ENCODE measurements around the gene SIPA1L3. TPM values are rescaled to one million over a fixed set of nuclear protein-coding genes. Genes with fewer than 3 reads are reported as not detected.

Gene SIPA1L3
- total RNA-seq, 1 experiment from 2014 or later, result 66.3 TPM

DNA sequence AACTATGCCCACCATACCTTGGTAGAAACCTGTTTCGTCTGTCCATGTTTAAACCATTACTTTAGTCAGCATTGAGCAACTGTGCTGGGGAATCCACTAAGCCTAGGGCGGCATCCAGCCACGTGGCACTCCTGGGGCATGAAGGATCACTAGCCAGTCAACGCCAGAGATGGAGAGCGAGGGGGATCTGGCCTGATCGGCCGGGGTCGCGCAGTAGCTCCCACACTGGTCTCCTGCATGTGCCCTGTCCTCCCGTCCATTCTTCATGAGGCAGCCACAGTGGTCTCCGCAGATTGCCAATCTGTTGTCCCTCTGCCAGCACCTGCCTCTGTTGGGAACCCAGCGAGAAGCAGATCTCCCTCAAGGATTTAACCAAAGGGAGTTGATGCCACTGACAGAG is 207.6 kb downstream of the SIPA1L3 start:
- H3K4me1 ChIP-seq (ENCODE audit: control insufficient read depth, insufficient read depth, low read length), result no peaks in the 10 kb centered on the region
- ChIA-PET CTCF (no interaction called here), POLR2A (no interaction called here)
- no peak for TF ChIP-seq POLR2AphosphoS5 (IDR thresholded peaks at IDR 0.05; ENCODE audit: low read depth, low read length)
- no peak for TF ChIP-seq TCF7L2 (IDR thresholded peaks at IDR 0.05; ENCODE audit: low read depth, low read length)
- no peak for TF ChIP-seq CTCF (IDR thresholded peaks at IDR 0.05)
- TF ChIP-seq, protein P1, sequence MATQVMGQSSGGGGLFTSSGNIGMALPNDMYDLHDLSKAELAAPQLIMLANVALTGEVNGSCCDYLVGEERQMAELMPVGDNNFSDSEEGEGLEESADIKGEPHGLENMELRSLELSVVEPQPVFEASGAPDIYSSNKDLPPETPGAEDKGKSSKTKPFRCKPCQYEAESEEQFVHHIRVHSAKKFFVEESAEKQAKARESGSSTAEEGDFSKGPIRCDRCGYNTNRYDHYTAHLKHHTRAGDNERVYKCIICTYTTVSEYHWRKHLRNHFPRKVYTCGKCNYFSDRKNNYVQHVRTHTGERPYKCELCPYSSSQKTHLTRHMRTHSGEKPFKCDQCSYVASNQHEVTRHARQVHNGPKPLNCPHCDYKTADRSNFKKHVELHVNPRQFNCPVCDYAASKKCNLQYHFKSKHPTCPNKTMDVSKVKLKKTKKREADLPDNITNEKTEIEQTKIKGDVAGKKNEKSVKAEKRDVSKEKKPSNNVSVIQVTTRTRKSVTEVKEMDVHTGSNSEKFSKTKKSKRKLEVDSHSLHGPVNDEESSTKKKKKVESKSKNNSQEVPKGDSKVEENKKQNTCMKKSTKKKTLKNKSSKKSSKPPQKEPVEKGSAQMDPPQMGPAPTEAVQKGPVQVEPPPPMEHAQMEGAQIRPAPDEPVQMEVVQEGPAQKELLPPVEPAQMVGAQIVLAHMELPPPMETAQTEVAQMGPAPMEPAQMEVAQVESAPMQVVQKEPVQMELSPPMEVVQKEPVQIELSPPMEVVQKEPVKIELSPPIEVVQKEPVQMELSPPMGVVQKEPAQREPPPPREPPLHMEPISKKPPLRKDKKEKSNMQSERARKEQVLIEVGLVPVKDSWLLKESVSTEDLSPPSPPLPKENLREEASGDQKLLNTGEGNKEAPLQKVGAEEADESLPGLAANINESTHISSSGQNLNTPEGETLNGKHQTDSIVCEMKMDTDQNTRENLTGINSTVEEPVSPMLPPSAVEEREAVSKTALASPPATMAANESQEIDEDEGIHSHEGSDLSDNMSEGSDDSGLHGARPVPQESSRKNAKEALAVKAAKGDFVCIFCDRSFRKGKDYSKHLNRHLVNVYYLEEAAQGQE (IDR thresholded peaks at IDR 0.05; ENCODE audit: insufficient read depth in 1 of 2, low read depth in 2 of 2, low read length in 1 of 2), result no peak
- no peak for TF ChIP-seq SIN3A (IDR thresholded peaks at IDR 0.05; ENCODE audit: borderline replicate concordance, insufficient read depth, low read depth, low read length)
- DNase-seq (ENCODE audit: low read depth, low spot score) (no peak), ATAC-seq (no peak)
- H3K27me3 ChIP-seq (ENCODE audit: control insufficient read depth, insufficient read depth, low read length), result no peaks in the 10 kb centered on the region
- BruUV-seq (replicated peaks), result no TSS peak
- intact Hi-C loops (cut with micrococcal nuclease; ENCODE audit: unreplicated experiment), result no loop called here
- H3K9me3 ChIP-seq (ENCODE audit: control insufficient read depth, insufficient read depth, low read depth, low read length), result no peaks in the 10 kb centered on the region
- H3K27ac ChIP-seq (ENCODE audit: low read length), result no peak overlapping the region
- in situ Hi-C loops (cut with HindIII; ENCODE audit: low pct_unique_long_range_greater_than_20kb, low sequenced_read_pairs), result no loop called here
- H3K4me3 ChIP-seq (ENCODE audit: low read depth in 2 of 2, low read length in 2 of 2), result no peak overlapping the region
- H3K36me3 ChIP-seq (ENCODE audit: control insufficient read depth, insufficient read depth, low read length), result peaks cover 2% of the 10 kb centered on the region; the same call in 1 of the 2 replicates

DNA sequence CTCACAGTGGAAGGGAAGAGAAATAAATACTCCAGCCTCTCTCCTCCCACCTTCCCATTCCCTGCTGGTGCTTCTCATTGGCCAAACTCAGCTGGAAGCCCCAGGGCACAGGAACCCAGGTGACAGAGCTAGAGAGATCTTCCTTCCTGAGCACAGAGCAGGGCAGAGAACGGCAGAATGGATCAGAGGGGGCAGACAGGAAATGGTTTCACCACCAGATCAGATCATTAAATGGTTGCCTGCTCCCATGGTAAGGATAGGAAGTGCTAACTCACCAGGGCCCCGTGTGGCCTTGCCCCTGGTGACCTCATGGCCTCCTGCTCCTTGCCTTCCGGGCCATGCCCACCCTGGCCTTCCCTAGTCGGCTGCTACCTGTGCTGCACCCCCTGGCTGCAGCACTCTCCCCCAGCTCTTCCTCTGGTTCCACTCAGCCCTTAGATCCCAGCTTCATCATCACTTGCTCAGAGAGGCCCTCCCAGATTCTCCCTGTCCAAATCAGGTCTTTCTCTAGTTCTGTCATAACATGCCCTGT is 208.3 kb downstream of the SIPA1L3 start:
- H3K4me1 ChIP-seq (ENCODE audit: control insufficient read depth, insufficient read depth, low read length), result no peaks in the 10 kb centered on the region
- no peak overlapping the region for H3K27ac ChIP-seq (ENCODE audit: low read length)
- H3K9me3 ChIP-seq (ENCODE audit: control insufficient read depth, insufficient read depth, low read depth, low read length), result no peaks in the 10 kb centered on the region
- in situ Hi-C loops (cut with HindIII; ENCODE audit: low pct_unique_long_range_greater_than_20kb, low sequenced_read_pairs) (no loop called here), intact Hi-C loops (cut with micrococcal nuclease; ENCODE audit: unreplicated experiment) (no loop called here)
- no peak for TF ChIP-seq POLR2AphosphoS5 (IDR thresholded peaks at IDR 0.05; ENCODE audit: low read depth, low read length)
- no peak for TF ChIP-seq SIN3A (IDR thresholded peaks at IDR 0.05; ENCODE audit: borderline replicate concordance, insufficient read depth, low read depth, low read length)
- no peak for TF ChIP-seq CTCF (IDR thresholded peaks at IDR 0.05)
- TF ChIP-seq TCF7L2 (IDR thresholded peaks at IDR 0.05; ENCODE audit: low read depth, low read length), result no peak
- TF ChIP-seq, protein P1 (IDR thresholded peaks at IDR 0.05; ENCODE audit: insufficient read depth in 1 of 2, low read depth in 2 of 2, low read length in 1 of 2), result no peak
- H3K4me3 ChIP-seq (ENCODE audit: low read depth in 2 of 2, low read length in 2 of 2), result no peak overlapping the region
- ChIA-PET CTCF (no interaction called here), POLR2A (no interaction called here)
- DNase-seq (ENCODE audit: low read depth, low spot score), result no peak
- no peaks in the 10 kb centered on the region for H3K27me3 ChIP-seq (ENCODE audit: control insufficient read depth, insufficient read depth, low read length)
- BruUV-seq (replicated peaks), result no TSS peak
- ATAC-seq, result no peak
- H3K36me3 ChIP-seq (ENCODE audit: control insufficient read depth, insufficient read depth, low read length), result peaks cover 2% of the 10 kb centered on the region; the same call in 1 of the 2 replicates

Data from Panc1 (cell line).